Calu3 (cell line): ENCODE data around the gene TNRC6C. TPM values are rescaled to one million over a fixed set of nuclear protein-coding genes. Genes with fewer than 3 reads are reported as not detected.
A peak's percentile ranks its signal among the peaks of the same experiment; 100 is the strongest.

Source experiments
- BruUV-seq: library from RNA; stranded (reverse); fragments of 400-500 nt; replicated peaks from 2 replicates; lab custom pipeline; 2021; lab: Mats Ljungman, UMichigan
- CTCF ChIA-PET: fragments of 300-600 bp; sonication (Branson Sonifier 250); formaldehyde crosslinking; loops from one replicate; lab custom pipeline; 2022; ENCODE audit warnings: antibody characterized with exemption; lab: Charles Lee
- DNase-seq: peaks from one replicate; pipeline ENCODE4 v3.0.0; 2022
- H3K27ac Mint-ChIP-seq: one replicate; pipeline ENCODE4 v1.8.0; 2022; ENCODE audit warnings: mixed read lengths; ENCODE audit not compliant: unreplicated experiment
- H3K27me3 Mint-ChIP-seq: one replicate; pipeline ENCODE4 v1.8.0; 2022; ENCODE audit warnings: mixed read lengths; ENCODE audit not compliant: unreplicated experiment
- H3K36me3 Mint-ChIP-seq: one replicate; pipeline ENCODE4 v1.8.0; 2022; ENCODE audit warnings: mild to moderate bottlenecking, moderate library complexity, mixed read lengths; ENCODE audit not compliant: insufficient read depth, unreplicated experiment
- H3K4me1 Mint-ChIP-seq: one replicate; pipeline ENCODE4 v1.8.0; 2022; ENCODE audit warnings: mild to moderate bottlenecking, low read depth, mixed read lengths; ENCODE audit not compliant: unreplicated experiment
- H3K4me3 Mint-ChIP-seq: one replicate; pipeline ENCODE4 v1.8.0; 2022; ENCODE audit warnings: mild to moderate bottlenecking, low read depth, moderate library complexity, mixed read lengths; ENCODE audit not compliant: unreplicated experiment
- H3K9me3 Mint-ChIP-seq: one replicate; pipeline ENCODE4 v1.8.0; 2022; ENCODE audit warnings: low read depth, mixed read lengths; ENCODE audit not compliant: unreplicated experiment
- CTCF ChIP-seq: fragments of 200-600 bp; IDR thresholded peaks from one replicate; pipeline ENCODE4 v1.8.0; 2022; ENCODE audit warnings: antibody characterized with exemption; ENCODE audit not compliant: unreplicated experiment
- intact Hi-C: fragments of 100-400 bp; cut with micrococcal nuclease; formaldehyde crosslinking; loops from one replicate; pipeline ENCODE4 v1.10.0; 2022; ENCODE audit not compliant: unreplicated experiment
- total RNA-seq: library from RNA; stranded (reverse); gene quantifications from 2 replicates; pipeline ENCODE4 v1.2.3, GENCODE V29; 2022

TNRC6C gene
- total RNA-seq, 1 experiment from 2014 or later: 18.2 TPM

DNA sequence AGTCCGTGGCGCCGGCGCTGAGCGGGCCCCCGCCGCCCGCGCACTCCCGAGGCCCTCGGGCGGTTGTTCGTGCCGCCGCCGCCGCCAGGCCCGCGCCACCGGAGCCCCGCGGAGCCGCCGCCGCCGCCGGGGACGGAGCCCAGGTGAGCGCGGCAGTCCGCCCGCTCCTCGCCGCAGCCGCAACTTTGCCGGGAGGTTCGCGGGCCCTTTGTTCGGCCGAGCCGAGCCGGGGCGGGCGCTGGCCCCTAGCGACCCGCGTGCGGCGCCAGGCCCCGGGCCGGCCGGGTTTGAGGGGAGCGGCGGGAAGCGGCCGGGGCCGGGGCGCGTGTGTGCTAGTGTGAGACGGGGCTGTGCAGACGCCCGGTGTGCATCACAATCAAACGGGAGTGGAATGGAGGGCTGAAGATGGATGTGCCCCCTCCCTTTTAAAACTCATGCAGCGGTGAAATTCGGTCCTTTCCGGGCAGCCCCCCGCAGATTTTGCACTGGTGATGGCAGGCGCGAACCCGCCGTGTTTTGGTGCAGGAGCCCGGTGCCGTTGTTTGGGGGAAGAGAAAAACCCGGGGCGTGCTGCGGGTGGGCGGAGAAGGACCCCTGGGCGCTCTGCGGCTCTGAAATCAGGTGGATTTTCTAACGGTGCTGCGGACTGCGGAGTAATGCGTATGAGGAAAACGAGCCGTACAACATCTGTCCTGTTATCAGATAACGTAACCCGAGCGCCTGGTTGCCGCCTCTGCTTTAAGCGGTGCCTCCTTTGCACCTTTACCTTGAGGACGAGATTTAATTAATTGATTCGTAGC, 823 bp downstream of the TNRC6C start:
- DNase-seq: peak; percentile 2
- H3K4me1 Mint-ChIP-seq: peaks cover 8% of the 10 kb centered on the region
- BruUV-seq: TSS peak; percentile 32
- no peaks in the 10 kb centered on the region for H3K9me3 Mint-ChIP-seq
- peaks cover 29% of the 10 kb centered on the region for H3K36me3 Mint-ChIP-seq
- CTCF ChIA-PET: no interaction called here
- H3K27ac Mint-ChIP-seq: peak overlapping the region; percentile 23
- intact Hi-C loops: no loop called here
- no peak for TF ChIP-seq CTCF
- peak overlapping the region; percentile 86 for H3K4me3 Mint-ChIP-seq
- peaks cover 55% of the 10 kb centered on the region for H3K27me3 Mint-ChIP-seq

DNA sequence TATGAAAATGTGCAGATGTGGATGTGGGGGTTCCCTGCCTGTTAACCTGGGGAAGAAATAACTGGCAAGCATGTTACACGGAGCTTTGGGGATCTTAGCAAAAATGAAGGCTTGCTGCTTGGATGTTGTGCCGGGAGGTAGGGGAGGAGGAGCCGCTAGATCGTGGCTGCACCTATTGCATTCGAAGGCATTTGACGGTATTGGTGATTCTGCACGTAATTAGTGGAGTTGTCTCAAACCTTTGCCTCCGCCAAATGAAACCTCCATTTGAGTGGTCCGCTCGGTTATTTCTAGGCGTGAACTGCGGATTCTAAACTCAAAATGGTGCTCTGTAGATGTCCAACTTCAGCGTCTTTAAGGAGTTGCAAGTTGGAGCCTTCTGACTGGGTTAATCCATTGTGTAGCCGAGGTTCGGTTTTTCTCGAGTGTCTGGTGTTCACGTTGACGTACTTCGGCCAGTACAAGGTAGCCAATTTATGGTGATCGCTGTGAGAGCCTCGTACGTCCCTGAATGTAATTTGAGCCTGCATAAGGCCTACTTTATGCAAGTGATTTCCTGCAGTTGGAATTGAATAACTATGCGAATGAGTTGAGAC, 1.5 kb downstream of the TNRC6C start:
- no peak for TF ChIP-seq CTCF
- intact Hi-C loops: no loop called here
- Mint-ChIP-seq H3K27me3 (peaks cover 48% of the 10 kb centered on the region), H3K4me1 (peaks cover 8% of the 10 kb centered on the region), H3K36me3 (peaks cover 29% of the 10 kb centered on the region), H3K9me3 (no peaks in the 10 kb centered on the region), H3K27ac (peak overlapping the region; percentile 23), H3K4me3 (peak overlapping the region; percentile 86)
- DNase-seq: no peak
- no TSS peak for BruUV-seq
- CTCF ChIA-PET: no interaction called here

GRCh38 chr17:77961741-77962140, 3.2 kb downstream of the TNRC6C start:
- peaks cover 8% of the 10 kb centered on the region for H3K4me1 Mint-ChIP-seq
- H3K27ac Mint-ChIP-seq: no peak overlapping the region
- peaks cover 29% of the 10 kb centered on the region for H3K36me3 Mint-ChIP-seq
- peaks cover 31% of the 10 kb centered on the region for H3K27me3 Mint-ChIP-seq
- no TSS peak for BruUV-seq
- CTCF ChIA-PET: no interaction called here
- no peaks in the 10 kb centered on the region for H3K9me3 Mint-ChIP-seq
- intact Hi-C loops: no loop called here
- no peak overlapping the region for H3K4me3 Mint-ChIP-seq
- no peak for TF ChIP-seq CTCF
- no peak for DNase-seq

GRCh38 chr17:77962348-77962747, 3.8 kb downstream of the TNRC6C start:
- H3K36me3 Mint-ChIP-seq: peaks cover 24% of the 10 kb centered on the region
- no TSS peak for BruUV-seq
- no peak overlapping the region for H3K4me3 Mint-ChIP-seq
- no peak overlapping the region for H3K27ac Mint-ChIP-seq
- peaks cover 6% of the 10 kb centered on the region for H3K4me1 Mint-ChIP-seq
- no peak for DNase-seq
- no peak for TF ChIP-seq CTCF
- CTCF ChIA-PET: interaction anchor here (0.7 kb wide), 1 partner anchor 20 kb away, joined by 3 read pairs; no protein-coding TSS in a partner anchor
- intact Hi-C loops: no loop called here
- H3K9me3 Mint-ChIP-seq: no peaks in the 10 kb centered on the region
- peaks cover 25% of the 10 kb centered on the region for H3K27me3 Mint-ChIP-seq
